HG03432 (cell line): ENCODE measurements around the gene CDH12.
"Not testable (repeated sequence)": the region's sequence is repeated elsewhere in the genome, so short reads cannot be mapped to it uniquely, and the experiment has no call there.

ENCODE experiments used
- ATAC-seq: cut with Tn5 transposase; IDR thresholded peaks from one replicate; pipeline ENCODE4 v1.9.1; 2021; ENCODE audit warnings: mild to moderate bottlenecking, moderate library complexity; ENCODE audit not compliant: unreplicated experiment

The CDH12 gene

DNA sequence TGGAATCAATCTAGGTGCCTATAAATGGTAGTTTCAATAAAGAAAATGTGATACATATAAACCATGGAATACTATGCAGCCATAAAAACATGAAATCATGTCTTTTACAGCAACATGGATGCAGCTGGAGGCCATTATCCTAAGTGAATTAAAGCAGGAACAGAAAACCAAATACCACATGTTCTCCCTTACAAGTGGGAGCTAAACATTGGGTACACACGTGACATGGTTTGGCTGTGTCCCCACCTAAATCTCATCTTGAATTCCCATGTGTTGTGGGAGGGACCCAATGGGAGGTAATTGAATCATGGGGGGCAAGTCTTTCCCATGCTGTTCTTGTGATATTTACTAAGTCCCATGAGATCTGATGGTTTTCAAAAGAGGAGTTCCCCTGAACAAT, 78.9 kb downstream of the CDH12 start:
- ATAC-seq = not testable (repeated sequence)

- no peak for ATAC-seq
These were observed 88.4 kb downstream of the CDH12 start for GRCh38 chr5:22764736-22765135.

DNA sequence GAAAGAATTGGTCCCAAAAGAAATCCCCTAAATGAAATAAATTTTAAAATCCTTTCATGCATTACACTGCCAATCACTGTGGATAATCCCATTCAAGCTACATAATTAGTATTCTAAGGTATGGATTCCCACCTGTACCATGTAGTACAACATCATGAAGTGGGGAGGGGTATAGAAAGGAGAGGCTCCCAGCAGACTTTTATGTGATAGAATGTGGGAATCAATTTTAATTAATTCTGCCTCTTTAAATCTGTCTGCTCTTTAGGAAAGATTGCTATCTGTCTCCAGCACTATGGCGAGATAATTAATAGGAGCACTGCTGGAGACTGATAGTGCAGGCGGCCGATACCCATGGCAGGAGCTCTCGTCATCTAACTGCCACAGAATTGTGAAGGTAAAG, 95.4 kb downstream of the CDH12 start:
- no peak for ATAC-seq

GRCh38 chr5:22754155-22754554, 99.0 kb downstream of the CDH12 start:
- ATAC-seq = no peak

GRCh38 chr5:22751536-22751935, 101.6 kb downstream of the CDH12 start:
- no peak for ATAC-seq

- ATAC-seq = no peak
These were observed 116.6 kb downstream of the CDH12 start for GRCh38 chr5:22736443-22737003.

DNA sequence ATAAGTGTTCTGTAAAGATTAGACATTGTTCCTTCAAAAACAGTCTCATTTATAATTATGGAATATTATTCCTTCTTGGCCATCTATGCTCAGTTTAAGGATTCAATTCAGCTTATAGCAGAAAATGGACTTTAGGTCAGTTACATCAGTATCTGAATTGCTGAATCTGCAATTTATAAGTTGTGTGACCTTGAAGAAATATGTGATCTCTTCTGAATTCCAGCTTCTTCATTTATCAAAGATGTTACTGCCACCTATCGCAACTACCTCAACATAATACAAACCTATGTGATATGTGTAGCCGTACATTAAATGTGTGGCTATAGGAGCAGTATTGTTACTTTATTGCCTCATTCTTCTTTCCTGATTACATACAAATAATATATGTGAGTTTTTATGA, 118.2 kb downstream of the CDH12 start:
- no peak for ATAC-seq

- ATAC-seq = no peak
These were observed 124.5 kb downstream of the CDH12 start for GRCh38 chr5:22728610-22729009.

GRCh38 chr5:22722491-22722890, 130.7 kb downstream of the CDH12 start:
- no peak for ATAC-seq

- no peak for ATAC-seq
These were observed 131.1 kb downstream of the CDH12 start for GRCh38 chr5:22722056-22722455.

- ATAC-seq = no peak
These were observed 133.3 kb downstream of the CDH12 start for GRCh38 chr5:22719842-22720241.

DNA sequence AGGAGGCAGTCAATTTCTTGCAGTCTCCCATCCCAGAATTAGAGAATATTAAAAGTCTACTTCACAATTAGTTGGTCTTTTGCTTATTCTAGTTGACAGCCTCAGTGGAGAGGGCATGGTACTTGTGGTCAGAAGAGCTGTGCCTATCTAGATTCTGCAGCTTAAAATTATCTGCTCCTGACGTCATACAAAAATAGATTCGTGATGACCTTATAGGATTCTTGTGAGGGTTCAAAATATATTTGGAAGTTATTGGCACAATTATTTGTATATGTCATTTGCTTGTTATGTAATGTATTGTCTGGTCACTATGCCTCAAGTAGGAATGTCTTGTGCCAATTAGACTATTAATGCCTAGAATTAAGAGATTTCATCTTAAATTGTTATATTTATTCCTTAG, 142.5 kb downstream of the CDH12 start:
- no peak for ATAC-seq

DNA sequence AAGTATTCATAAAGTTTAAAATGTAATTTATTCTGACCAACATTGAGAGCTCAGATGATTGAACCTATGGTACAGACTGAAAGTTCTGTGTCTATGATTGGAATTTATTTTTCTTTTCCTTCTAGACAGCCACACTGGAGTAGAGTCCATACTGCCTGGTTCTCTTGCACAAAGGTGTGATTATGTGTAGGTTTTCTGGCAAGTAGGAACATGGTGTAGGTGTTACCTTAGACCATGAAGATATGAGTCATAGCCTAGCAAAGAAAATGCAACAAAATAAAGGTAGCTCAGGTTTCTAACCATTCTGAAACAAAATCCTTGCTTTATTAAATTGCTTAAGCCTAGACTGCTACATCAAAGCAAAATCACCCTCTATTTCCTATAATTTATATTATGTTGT, 143.4 kb downstream of the CDH12 start:
- no peak for ATAC-seq

DNA sequence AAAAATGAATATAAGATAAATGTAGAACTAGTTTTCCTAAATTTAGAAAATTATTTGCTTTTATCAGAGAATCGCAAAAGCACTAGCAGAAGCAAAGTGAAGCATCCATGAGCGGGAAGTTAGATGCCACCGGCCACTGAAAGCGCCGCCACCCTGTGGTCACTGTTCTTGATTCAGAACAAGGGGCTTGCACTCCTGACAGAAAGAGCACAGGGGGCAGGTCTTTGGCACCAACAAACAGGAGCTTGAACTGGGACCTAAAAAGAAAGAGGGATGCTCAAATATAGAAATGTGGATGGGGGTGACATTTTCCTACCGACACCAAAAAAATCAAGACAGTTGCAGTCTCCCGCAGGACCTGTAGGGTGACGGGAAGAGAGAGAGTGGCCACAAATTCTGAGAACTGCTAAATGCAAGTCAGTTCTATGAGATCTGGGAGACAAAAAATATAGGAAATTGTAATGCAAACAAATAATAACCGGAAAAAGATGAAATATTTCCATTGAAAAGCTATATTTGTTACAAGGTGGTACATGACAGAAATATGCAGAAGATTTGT, 144.3 kb downstream of the CDH12 start:
- no peak for ATAC-seq

- ATAC-seq = no peak
These were observed 146.2 kb downstream of the CDH12 start for GRCh38 chr5:22706901-22707300.

DNA sequence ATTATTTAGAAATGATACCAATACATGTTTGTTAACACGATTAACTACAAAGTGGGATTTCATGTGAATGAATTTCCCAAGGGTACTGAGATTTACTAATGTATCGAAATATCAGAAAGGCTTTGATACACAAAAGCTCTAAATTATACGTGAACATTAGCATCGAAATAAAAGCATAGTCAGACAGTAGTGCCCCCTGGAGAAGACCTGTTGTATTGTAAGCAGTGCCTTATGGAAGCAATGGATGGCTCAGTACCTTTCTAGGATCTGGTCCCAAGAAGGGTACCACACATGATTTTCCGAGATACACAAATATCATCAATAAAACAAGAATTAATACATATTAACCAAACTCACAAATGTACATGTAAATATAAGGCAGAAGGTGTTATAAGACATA, 153.8 kb downstream of the CDH12 start:
- ATAC-seq = no peak

DNA sequence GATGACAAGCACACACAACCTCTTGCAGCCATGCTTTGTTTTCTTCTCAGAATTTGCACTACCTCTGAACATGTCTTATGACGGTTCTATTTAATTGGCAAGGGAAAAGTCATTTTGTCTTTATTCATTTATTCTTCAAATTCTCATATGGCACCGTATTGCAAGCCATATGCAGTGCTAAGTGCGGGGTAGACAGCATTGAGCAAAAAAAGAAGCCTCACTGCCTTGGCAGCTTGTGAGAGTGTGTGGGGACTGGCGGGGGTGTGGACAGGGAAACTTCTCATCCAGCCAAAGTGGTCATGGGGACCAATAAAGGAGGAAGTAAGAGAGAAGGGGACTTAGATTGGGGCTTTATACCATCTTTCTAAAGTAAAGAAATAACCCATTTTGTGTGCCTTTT, 160.0 kb downstream of the CDH12 start:
- no peak for ATAC-seq

DNA sequence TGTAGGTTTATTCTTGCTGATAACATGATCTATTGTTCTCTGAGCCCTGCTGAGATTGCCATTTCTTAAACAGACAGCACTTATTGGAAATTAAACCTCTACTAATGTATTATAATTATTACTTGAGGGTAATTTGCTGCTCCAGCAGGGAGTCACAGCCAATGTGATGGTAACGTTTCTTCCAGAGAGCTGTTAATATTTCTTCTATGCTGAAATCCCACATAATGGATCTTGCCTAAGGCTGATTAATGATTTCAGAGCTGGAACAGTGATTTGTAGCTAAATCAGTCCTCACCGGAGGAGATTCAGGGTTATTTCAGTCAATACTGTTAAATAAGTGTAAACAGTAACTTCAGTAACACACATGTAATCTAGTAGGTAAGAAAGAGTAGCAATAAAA, 170.1 kb downstream of the CDH12 start:
- ATAC-seq = no peak

DNA sequence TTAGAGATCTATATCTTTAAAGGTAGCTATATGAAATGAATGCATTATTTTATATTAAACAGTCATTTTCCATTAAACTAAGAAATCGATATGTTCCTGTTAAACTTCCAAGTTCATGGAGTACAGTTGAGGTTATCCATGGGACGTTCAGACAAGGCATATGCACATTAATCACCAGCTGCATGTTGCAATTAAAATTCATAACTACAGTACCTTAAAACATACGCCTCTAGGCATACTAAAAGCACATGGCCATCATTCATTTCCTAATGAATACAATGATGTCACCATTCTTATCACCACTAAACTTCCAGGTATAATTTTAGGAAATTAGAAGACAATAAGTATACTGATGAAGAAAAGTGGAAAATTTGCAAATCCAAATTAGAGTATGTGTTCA, 174.3 kb downstream of the CDH12 start:
- no peak for ATAC-seq

GRCh38 chr5:22673131-22673530, 180.0 kb downstream of the CDH12 start:
- ATAC-seq = no peak

DNA sequence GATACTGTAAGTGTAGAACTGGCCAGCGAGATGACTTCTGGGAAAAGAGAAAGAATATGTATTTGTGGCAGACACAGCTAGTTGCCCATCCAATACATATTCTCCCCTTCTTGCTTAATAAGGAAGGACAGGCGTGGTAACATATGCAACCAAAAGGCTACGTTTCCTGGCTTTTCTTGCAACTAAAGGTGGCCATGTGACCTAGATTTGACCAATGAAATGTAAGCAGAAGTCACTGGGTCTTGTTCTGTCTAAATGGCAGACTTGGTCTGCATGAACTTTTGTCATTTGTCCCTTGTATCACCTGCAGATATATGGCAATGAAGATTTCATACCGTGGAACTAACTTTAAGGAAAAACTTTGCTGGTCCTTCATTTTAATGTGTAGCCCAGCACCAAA, 183.8 kb downstream of the CDH12 start:
- no peak for ATAC-seq

DNA sequence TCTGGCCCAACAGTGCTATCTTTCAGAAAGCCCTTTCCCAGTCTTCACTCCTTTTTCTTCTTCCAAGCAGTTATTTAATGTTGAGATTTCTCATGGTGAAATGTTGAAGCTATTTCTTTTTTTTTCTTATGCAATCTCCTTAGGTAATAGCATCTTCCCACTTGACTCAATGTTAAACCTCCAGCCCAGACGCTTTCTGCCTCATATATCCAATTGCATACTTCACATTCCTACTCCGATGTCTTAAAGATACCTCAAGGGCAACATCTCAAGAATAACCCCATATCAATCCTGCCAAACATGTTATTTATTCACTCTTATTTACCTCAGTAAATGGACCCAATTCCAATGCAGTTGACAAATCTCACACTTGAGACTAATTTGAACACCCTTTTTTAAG, 187.3 kb downstream of the CDH12 start:
- ATAC-seq = no peak

GRCh38 chr5:22663134-22663533, 190.0 kb downstream of the CDH12 start:
- ATAC-seq = no peak
